ENCODE measurements around the gene PHACTR3.

PHACTR3 gene

DNA sequence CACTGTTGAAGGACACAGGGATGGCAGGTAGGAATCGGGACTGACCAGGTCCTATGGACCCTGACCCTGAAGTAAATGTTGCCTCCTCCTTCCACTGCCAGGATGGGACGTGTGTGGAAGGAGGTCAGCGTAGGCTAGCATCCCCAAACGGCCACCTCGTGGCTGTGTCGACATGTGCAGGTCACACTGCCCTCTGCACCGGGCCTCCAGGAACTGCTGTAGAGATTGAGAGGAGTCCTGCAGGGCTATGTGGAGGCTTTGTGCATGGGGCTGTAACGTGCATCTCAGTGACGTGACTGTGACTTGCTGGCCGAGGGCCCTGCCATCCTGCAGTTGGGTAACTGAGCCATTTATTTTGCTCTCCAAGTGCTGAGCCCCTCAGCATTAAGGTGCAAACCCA is 149.5 kb downstream of the PHACTR3 start:
- Histone ChIP-seq H3F3A (ENCODE audit: insufficient read depth, low read length) (peaks cover 15% of the 10 kb centered on the region), H3K36me3 (replicated peaks; ENCODE audit: insufficient read depth, low read length) (no peaks in the 10 kb centered on the region), H3K79me2 (ENCODE audit: low read length) (no peaks in the 10 kb centered on the region), H3K4me2 (ENCODE audit: low read depth, low read length) (no peak overlapping the region), H4K20me1 (ENCODE audit: insufficient read depth, low read length) (no peaks in the 10 kb centered on the region), H3K4me3 (ENCODE audit: low read length) (no peak overlapping the region), H2AFZ (ENCODE audit: low read length) (no peak overlapping the region), H3K27ac (ENCODE audit: low read length) (no peak overlapping the region), H3K4me1 (ENCODE audit: low read length) (peaks cover 32% of the 10 kb centered on the region), H3K9ac (ENCODE audit: low read length) (no peak overlapping the region), H3K27me3 (replicated peaks; ENCODE audit: insufficient read depth, low read length) (peaks cover 4% of the 10 kb centered on the region; the same call in 1 of the 2 replicates), H3K9me3 (replicated peaks; ENCODE audit: insufficient read depth, low read length) (no peaks in the 10 kb centered on the region), H3K9me2 (replicated peaks; ENCODE audit: insufficient read depth, low read length) (no peaks in the 10 kb centered on the region)
- no peak for TF ChIP-seq EZH2phosphoT487 (IDR thresholded peaks at IDR 0.05; ENCODE audit: low read length)
- TF ChIP-seq CTCF (IDR thresholded peaks at IDR 0.05; ENCODE audit: low read length) = no peak
- no peak for TF ChIP-seq EZH2 (optimal IDR thresholded peaks at IDR 0.05; ENCODE audit: low read depth, low read length)
- DNase-seq = no peak

- no peak overlapping the region for H3K27ac ChIP-seq (ENCODE audit: low read length)
Measured at GRCh38 chr20:59754551-59754950, 150.2 kb downstream of the PHACTR3 start.

GRCh38 chr20:59756241-59756640 is 151.9 kb downstream of the PHACTR3 start:
- H3K4me2 ChIP-seq (ENCODE audit: low read depth, low read length) = no peak overlapping the region

More at GRCh38 chr20:59754551-59754950, 150.2 kb downstream of the PHACTR3 start:
- no peak overlapping the region for H2AFZ ChIP-seq (ENCODE audit: low read length)
- no peak for DNase-seq
- H3K36me3 ChIP-seq (replicated peaks; ENCODE audit: insufficient read depth, low read length) = no peaks in the 10 kb centered on the region
- no peak overlapping the region for H3K4me2 ChIP-seq (ENCODE audit: low read depth, low read length)
- H3K9ac ChIP-seq (ENCODE audit: low read length) = no peak overlapping the region
- no peaks in the 10 kb centered on the region for H3K9me3 ChIP-seq (replicated peaks; ENCODE audit: insufficient read depth, low read length)
- no peak overlapping the region for H3K4me3 ChIP-seq (ENCODE audit: low read length)
- H4K20me1 ChIP-seq (ENCODE audit: insufficient read depth, low read length) = no peaks in the 10 kb centered on the region
- peaks cover 15% of the 10 kb centered on the region for H3F3A ChIP-seq (ENCODE audit: insufficient read depth, low read length)
- no peaks in the 10 kb centered on the region for H3K9me2 ChIP-seq (replicated peaks; ENCODE audit: insufficient read depth, low read length)
- TF ChIP-seq CTCF (IDR thresholded peaks at IDR 0.05; ENCODE audit: low read length) (no peak), EZH2phosphoT487 (IDR thresholded peaks at IDR 0.05; ENCODE audit: low read length) (no peak), EZH2 (optimal IDR thresholded peaks at IDR 0.05; ENCODE audit: low read depth, low read length) (no peak)
- no peaks in the 10 kb centered on the region for H3K79me2 ChIP-seq (ENCODE audit: low read length)
- peaks cover 4% of the 10 kb centered on the region; the same call in 1 of the 2 replicates for H3K27me3 ChIP-seq (replicated peaks; ENCODE audit: insufficient read depth, low read length)
- peaks cover 32% of the 10 kb centered on the region for H3K4me1 ChIP-seq (ENCODE audit: low read length)

More at GRCh38 chr20:59756241-59756640, 151.9 kb downstream of the PHACTR3 start:
- TF ChIP-seq CTCF (IDR thresholded peaks at IDR 0.05; ENCODE audit: low read length) (no peak), EZH2phosphoT487 (IDR thresholded peaks at IDR 0.05; ENCODE audit: low read length) (no peak), EZH2 (optimal IDR thresholded peaks at IDR 0.05; ENCODE audit: low read depth, low read length) (no peak)
- no peaks in the 10 kb centered on the region for H4K20me1 ChIP-seq (ENCODE audit: insufficient read depth, low read length)
- H3K9ac ChIP-seq (ENCODE audit: low read length) = no peak overlapping the region
- H3K9me3 ChIP-seq (replicated peaks; ENCODE audit: insufficient read depth, low read length) = no peaks in the 10 kb centered on the region
- H3K79me2 ChIP-seq (ENCODE audit: low read length) = no peaks in the 10 kb centered on the region
- H3F3A ChIP-seq (ENCODE audit: insufficient read depth, low read length) = peaks cover 15% of the 10 kb centered on the region
- no peak overlapping the region for H2AFZ ChIP-seq (ENCODE audit: low read length)
- H3K27me3 ChIP-seq (replicated peaks; ENCODE audit: insufficient read depth, low read length) = no peaks in the 10 kb centered on the region
- H3K36me3 ChIP-seq (replicated peaks; ENCODE audit: insufficient read depth, low read length) = no peaks in the 10 kb centered on the region
- peaks cover 26% of the 10 kb centered on the region for H3K4me1 ChIP-seq (ENCODE audit: low read length)
- no peaks in the 10 kb centered on the region for H3K9me2 ChIP-seq (replicated peaks; ENCODE audit: insufficient read depth, low read length)
- no peak overlapping the region for H3K27ac ChIP-seq (ENCODE audit: low read length)
- H3K4me3 ChIP-seq (ENCODE audit: low read length) = no peak overlapping the region
- no peak for DNase-seq

Data from MM.1S (cell line).